Fibroblast of gingiva (primary cell): Measurements from ENCODE around the gene RHOBTB1.
"Not testable (repeated sequence)": the region's sequence is repeated elsewhere in the genome, so short reads cannot be mapped to it uniquely, and the experiment has no call there.

Experiments
- DNase-seq: peaks from one replicate; pipeline ENCODE4 v3.0.0-alpha.2; 2011; ENCODE audit warnings: low read depth

RHOBTB1 gene

DNA sequence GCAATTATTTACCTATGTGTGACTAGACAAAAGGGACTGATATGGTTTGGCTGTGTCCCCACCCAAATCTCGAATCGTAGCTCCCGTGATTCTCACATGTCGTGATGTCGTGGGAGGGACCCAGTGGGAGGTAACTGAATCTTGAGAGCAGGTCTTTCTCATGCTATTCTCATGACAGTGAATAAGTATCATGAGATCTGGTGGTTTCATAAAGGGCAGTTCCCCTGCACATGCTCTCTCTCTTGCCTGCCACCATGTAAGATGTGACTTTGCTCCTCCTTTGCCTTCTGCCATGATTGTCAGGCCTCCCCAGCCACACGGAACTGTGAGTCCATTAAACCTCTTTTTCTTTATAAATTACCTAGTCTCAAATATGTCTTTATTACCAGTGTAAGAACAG lies 37.2 kb downstream of the RHOBTB1 start:
- not testable (repeated sequence) for DNase-seq

- DNase-seq = no peak
Measured at GRCh38 chr10:60906411-60906810, 37.6 kb downstream of the RHOBTB1 start.

DNA sequence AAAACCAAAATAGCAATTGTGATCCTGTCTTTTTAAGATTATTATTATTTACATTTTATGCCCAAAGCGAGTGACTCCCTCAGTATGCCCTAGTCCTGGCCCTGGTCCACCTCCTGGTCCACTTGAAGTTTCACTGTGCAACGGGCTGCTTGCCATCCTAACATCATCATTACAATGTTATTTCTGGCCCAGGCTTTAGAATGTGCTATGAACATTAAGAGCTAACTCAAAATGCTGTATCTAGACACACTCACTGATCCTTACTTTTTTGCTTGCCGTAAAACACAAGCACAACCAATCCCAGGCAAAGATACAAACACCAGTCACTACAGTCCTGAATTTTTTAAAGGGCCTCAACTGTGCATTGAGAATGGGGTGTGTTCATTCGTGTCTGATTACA lies 38.4 kb downstream of the RHOBTB1 start:
- DNase-seq = peak; percentile 80

DNA sequence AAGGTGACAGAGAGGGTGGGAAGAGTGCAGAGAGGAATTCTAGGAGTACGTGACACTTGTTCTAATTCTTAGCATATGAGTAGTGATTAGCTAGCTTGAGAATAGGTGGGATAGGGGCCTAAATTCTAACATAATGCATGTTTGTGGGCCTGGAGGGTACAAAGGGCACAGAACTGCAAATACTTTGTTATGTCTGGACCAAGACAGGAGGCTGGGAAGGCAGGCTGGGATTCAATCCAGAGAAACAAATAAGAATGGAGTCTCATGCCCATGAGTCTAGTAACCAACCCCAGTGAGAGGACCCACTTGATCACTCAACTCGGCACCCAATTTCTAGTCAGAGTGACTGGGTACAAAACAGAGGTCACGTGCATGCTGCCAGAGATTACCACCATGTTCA lies 40.9 kb downstream of the RHOBTB1 start:
- DNase-seq = no peak

GRCh38 chr10:60901561-60902235 lies 42.3 kb downstream of the RHOBTB1 start:
- no peak for DNase-seq

DNA sequence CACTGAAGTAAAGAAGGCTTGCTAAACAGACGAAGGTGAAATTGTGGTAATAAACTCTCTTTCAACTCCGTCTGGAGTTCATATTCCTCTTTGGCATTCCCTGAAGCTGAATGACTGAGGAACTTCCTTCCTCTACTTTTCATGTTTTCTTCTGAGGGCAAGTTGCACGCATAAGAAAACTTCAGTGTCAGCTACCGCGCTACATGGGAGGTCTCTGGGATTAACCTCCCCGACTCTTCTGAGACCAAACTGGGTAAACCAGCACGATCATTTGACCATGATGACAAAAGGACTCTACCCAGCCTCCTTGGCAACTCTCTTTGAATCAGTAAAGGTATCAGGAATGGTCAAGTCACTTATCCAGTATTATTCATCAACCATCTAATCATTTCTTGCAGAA lies 44.7 kb downstream of the RHOBTB1 start:
- no peak for DNase-seq

DNA sequence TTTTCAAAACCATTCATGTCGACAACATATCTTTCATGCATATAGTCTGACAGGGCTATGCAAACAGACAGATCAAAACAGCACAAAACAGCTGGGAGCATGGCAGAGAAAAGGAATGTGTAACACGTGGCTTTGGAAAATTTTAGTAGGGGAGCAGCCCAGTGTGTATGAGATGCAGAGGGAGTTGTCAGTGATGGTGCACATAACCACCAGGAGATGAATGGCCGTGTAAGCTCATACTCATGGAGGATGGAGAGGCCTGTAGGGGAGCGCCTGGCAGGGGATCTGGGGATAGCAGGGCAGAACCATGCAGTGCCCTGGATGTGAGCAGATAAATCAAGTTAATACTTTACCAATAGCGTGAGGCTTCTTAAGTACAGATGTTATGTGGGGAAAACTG lies 45.7 kb downstream of the RHOBTB1 start:
- no peak for DNase-seq

- no peak for DNase-seq
Measured at GRCh38 chr10:60896810-60897209, 47.2 kb downstream of the RHOBTB1 start.

GRCh38 chr10:60896033-60896432 lies 48.0 kb downstream of the RHOBTB1 start:
- peak; percentile 64 for DNase-seq

- peak; percentile 12 for DNase-seq
Measured at GRCh38 chr10:60894786-60895185, 49.2 kb downstream of the RHOBTB1 start.

DNA sequence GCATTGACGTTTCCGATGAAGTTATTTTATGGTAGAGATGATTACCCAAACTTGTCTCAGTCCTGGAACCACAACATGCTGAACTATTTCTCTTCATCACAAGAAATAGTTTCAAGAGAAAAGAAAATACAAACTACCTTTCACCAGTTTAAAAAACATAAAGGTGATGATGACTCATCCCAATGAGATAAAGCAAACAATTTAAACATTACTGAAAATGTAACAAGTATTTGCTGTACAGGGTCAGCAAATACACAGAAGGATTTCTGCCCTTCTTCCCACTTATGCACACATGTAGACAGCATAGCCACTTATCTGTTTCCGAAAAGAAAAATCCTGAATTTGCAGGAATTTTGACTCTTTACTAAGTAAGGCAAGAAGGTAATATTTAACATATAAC lies 50.8 kb downstream of the RHOBTB1 start:
- no peak for DNase-seq

DNA sequence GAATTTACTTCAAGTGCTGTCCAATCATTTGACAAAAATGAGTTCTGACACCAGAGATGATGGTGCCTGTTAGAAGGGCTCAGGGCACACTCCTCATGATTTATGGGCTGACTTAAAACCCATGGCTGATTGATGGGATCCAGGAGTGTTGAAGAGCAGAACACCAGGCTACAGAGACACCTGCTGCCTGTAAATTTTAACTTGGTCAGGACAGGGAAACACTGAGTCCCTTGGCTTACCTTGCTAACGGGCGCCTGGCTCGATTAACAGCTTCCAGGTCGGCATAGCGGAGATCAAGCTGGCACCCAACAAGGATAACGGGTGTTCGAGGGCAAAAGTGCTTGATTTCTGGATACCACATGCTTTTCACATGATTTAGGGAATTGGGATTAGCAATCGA lies 51.4 kb downstream of the RHOBTB1 start:
- no peak for DNase-seq

DNA sequence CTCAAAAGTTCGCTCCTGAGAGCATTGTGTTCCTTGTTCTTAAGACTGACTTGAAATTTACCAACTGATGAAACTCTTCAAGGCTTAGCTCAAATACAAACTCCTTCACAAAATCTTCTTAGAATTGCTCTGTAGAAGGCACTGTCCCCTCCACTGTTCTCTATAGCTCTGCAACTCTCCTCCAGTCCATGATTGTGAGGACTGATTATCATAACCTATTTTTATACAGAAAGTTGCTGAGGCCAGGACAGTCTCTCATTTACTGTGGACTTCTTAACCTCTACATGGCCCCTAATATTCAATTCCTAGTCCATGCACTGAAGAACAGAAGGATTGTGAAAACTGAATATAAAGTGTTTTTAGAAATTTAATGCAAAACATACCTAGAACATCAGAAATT lies 53.2 kb downstream of the RHOBTB1 start:
- DNase-seq = no peak

GRCh38 chr10:60883187-60883586 lies 60.8 kb downstream of the RHOBTB1 start:
- DNase-seq = peak; percentile 11

DNA sequence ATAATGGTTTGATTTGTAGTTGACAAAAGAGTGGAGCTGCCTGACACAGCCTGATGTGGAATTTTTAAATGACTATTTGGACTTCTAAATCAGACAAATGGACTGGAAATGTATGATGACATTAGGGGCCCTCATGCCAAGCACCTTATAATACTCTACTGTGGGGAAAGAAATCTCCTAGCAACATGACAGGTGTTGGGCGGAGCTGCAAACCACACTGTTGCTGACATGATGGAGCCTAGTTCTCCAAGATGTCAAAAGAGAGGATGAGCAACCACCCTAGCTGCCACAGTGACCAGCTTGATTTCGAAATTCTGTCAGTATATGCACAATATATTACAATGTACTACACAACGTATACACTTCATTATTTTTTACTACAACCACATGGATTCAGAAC lies 65.8 kb downstream of the RHOBTB1 start:
- DNase-seq = no peak

DNA sequence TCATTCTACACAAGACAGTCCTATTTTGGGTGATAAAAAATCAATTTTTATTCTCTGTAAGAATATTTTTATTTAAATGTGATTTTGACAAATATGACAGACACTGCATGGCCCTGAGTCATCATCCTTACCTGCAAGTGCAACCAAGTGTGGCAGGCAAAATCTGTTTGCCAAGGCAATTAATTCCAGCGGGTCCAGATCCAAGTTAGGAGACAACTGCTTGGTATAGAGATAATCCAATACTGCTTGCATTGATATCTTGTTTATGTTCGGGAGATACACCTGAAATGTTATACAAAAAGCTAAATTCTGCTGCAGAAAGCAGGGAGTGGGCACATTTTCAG lies 66.2 kb downstream of the RHOBTB1 start:
- no peak for DNase-seq

DNA sequence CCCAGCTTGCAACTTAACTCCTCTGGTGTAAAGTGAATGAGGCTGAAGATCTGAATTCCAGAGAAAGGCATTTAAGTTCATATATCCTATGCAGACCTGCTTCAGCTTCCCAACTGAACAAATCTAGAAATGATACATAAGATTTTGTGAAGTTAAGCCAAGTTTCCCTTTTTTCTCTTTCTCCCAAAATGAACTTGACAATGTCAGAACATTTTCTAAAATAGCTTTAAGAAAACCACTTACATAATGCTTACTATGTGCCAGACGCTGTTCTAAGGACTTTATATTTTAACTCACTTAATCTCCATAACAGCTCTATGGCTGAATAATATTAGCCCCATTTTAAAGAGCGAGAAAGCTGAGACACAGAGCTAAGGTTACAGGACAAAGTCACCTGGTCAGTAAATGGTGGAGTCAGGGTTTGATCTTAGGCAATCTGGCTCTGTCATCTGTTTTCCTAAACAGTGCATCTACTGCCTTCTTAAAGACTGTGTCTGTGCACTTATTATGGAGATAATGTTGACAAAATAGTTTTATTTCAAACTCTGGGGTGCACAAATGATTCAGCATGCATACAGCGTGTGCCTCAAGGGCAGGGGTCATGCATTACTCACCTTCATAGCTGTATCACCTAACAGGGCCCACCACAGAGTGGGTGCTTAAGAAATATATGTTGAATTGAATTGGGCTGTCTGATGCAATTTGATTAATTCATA lies 66.8 kb downstream of the RHOBTB1 start:
- DNase-seq = no peak

GRCh38 chr10:60873758-60874157 lies 70.2 kb downstream of the RHOBTB1 start:
- DNase-seq = no peak

DNA sequence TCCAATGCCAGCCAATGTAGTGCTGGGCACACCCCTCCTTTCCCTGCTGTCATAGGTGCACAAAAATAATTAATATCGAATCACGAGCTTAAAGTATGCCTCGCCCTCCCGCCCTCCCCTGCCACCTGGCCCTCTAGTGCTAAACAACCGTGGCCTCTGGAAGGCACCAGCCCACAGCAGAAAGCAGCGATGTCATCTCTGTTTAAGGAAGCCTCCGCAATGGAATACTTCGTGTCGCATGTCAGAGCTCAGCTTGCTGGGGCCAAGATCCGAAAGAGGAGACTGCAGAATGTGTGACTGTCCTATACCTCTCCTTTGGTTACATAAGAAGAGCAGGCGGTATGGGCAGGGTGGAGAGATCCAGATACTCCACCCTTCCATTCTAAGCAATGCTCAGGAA lies 71.5 kb downstream of the RHOBTB1 start:
- DNase-seq = no peak

GRCh38 chr10:60871215-60871614 lies 72.8 kb downstream of the RHOBTB1 start:
- no peak for DNase-seq

- no peak for DNase-seq
Measured at GRCh38 chr10:60870803-60871202, 73.2 kb downstream of the RHOBTB1 start.

- DNase-seq = no peak
Measured at GRCh38 chr10:60870416-60870728, 73.6 kb downstream of the RHOBTB1 start.

GRCh38 chr10:60869652-60870415 lies 74.2 kb downstream of the RHOBTB1 start:
- no peak for DNase-seq
